ENCODE data around the gene XBP1. TPM values are rescaled to one million over a fixed set of nuclear protein-coding genes. Genes with fewer than 3 reads are reported as not detected.
"Not testable (repeated sequence)": the region's sequence is repeated elsewhere in the genome, so short reads cannot be mapped to it uniquely, and the experiment has no call there.

Gene XBP1
- total and polyA plus RNA-seq, 8 donors, result 134 to 612 (median 259) TPM

DNA sequence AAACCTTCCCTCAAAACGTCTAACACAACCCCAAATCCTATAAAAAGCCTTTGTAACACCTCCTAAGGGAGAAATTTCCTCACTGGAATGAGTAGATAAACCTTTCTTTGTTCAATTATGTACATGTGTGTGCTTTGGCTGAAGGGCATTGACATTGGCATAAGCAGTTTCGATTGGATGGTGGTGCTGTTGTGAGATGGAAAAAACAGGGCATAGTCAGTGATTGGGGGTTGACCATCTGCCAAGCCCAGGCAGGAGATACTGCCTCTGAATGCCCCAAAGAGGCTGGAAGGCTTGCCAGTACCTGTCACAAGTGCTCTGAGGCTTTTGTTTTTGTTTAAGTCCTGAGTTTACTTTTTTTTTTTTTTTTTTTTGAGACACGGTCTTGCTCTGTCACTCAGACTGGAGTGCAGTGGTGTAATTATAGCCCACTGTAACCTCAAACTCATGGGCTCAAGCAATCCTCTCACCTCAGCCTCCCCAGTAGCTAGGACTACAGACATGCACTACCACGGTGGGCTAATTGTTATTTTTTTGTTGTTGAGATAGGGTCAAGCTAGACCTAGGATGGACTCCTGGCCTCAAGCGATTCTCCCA, 29.1 kb downstream of the XBP1 start:
- peak overlapping the region in 4 of 5 donors; percentile 23 to 100 (median 98) for H3K27ac ChIP-seq
- no peaks in the 10 kb centered on the region for H3K27me3 ChIP-seq
- no peaks in the 10 kb centered on the region for H3K9me3 ChIP-seq
- DNase-seq, result peak; percentile 21 to 84
- no peak overlapping the region for H3K4me3 ChIP-seq
- H3K4me1 ChIP-seq, result peaks cover 0 to 40% (median 28%) of the 10 kb centered on the region in 4 donors
- H3K36me3 ChIP-seq, result peaks cover 0 to 20% (median 17%) of the 10 kb centered on the region in 4 donors
- intact Hi-C loops (cut with DNase I; ENCODE audit: low total_unique reads), result no loop called here
- WGBS, 5 donors, result 38 to 63% (median 48%) methylated on average over 5 of the region's 5 CpGs
- TF ChIP-seq POLR2A (IDR thresholded peaks at IDR 0.05), result no peak
- no peak for TF ChIP-seq CTCF (IDR thresholded peaks at IDR 0.05)
- no peak for TF ChIP-seq POLR2AphosphoS5 (IDR thresholded peaks at IDR 0.05)
- TF ChIP-seq EP300 (IDR thresholded peaks at IDR 0.05), result no peak

DNA sequence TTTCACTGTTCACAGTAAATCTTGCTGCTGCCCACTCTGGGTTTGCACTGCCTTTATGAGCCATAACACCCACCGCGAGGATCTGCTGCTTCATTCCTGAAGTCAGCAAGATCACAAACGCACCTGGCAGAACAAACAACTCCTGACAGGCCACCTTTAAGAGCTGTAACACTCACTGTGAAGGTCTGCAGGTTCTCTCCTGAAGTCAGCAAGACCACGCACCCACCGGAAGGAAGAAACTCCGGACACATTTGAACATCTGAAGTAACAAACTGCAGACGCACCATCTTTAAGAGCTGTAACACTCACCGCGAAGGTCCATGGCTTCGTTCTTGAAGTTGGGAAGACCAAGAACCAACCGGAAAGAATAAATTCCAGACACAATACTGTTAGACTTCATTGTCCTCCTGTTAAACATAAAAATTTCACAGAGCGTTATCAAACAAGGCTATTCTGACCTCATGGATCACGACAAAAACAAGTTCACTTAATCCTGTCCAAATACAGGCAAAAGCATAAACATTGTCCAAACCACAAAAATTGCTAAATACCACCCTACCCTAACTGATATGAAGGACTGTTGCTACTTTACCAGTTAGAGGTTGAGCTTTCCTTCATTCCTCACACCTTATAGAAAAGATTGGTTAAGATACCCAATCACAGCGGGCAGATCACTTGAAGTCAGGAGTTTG, 30.8 kb downstream of the XBP1 start:
- Histone ChIP-seq H3K27ac (no peak overlapping the region), H3K4me3 (no peak overlapping the region), H3K4me1 (peaks cover 0 to 22% (median 14%) of the 10 kb centered on the region in 4 donors), H3K36me3 (peaks cover 0 to 3% (median 1%) of the 10 kb centered on the region in 4 donors), H3K9me3 (no peaks in the 10 kb centered on the region), H3K27me3 (no peaks in the 10 kb centered on the region)
- DNase-seq, result no peak
- 85 to 91% (median 87%) methylated on average over 14 of the region's 14 CpGs for WGBS, 5 donors
- intact Hi-C loops (cut with DNase I; ENCODE audit: low total_unique reads), result no loop called here
- TF ChIP-seq CTCF (IDR thresholded peaks at IDR 0.05), result no peak
- no peak for TF ChIP-seq POLR2A (IDR thresholded peaks at IDR 0.05)
- no peak for TF ChIP-seq EP300 (IDR thresholded peaks at IDR 0.05)
- no peak for TF ChIP-seq POLR2AphosphoS5 (IDR thresholded peaks at IDR 0.05)

DNA sequence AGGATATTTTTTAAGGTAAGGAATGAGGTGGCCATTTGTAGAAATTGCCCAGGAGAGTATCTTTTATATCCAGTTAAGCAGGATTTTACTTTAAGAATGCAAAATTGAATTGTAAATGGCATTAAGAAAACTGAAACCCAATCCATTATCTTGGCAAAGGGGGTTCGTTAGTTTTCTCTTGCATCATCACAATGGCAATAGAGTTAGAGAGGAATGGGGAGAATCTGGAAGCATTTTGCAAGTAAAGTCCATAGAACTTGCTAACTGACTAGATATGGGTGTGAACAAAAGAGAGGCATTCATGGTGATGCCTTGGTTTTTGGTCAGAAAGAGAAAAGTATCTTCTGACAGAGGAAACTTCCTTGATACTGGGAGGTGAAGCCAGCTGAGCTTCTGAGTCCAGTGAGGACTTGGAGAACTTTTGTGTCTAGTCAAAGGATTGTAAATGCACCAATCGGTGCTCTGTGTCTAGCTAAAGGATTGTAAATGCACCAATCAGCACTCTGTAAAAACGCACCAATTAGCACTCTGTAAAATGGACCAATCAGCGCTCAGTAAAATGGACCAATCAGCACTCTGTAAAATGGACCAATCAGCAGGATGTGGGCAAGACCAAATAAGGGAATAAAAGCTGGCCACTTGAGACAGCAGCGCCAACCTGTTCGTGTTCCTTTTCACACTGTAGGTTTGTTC, 31.5 kb downstream of the XBP1 start:
- Histone ChIP-seq H3K27ac (no peak overlapping the region), H3K4me1 (peaks cover 0 to 15% (median 7%) of the 10 kb centered on the region in 4 donors), H3K4me3 (no peak overlapping the region), H3K9me3 (no peaks in the 10 kb centered on the region), H3K27me3 (no peaks in the 10 kb centered on the region), H3K36me3 (no peaks in the 10 kb centered on the region)
- no peak for DNase-seq
- 83 to 90% (median 88%) methylated on average over 6 of the region's 6 CpGs for WGBS, 5 donors
- TF ChIP-seq POLR2A (IDR thresholded peaks at IDR 0.05) (no peak), CTCF (IDR thresholded peaks at IDR 0.05) (no peak), POLR2AphosphoS5 (IDR thresholded peaks at IDR 0.05) (no peak)
- intact Hi-C loops (cut with DNase I; ENCODE audit: low total_unique reads), result no loop called here

GRCh38 chr22:28766628-28767027, 33.7 kb downstream of the XBP1 start:
- Histone ChIP-seq H3K36me3 (no peaks in the 10 kb centered on the region), H3K4me3 (no peak overlapping the region), H3K9me3 (no peaks in the 10 kb centered on the region), H3K27ac (no peak overlapping the region), H3K27me3 (no peaks in the 10 kb centered on the region), H3K4me1 (peaks cover 0 to 2% (median under 1%) of the 10 kb centered on the region in 4 donors)
- TF ChIP-seq EP300 (IDR thresholded peaks at IDR 0.05) (no peak), CTCF (IDR thresholded peaks at IDR 0.05) (no peak), POLR2A (IDR thresholded peaks at IDR 0.05) (no peak), POLR2AphosphoS5 (IDR thresholded peaks at IDR 0.05) (no peak)
- no peak for DNase-seq
- intact Hi-C loops (cut with DNase I; ENCODE audit: low total_unique reads), result no loop called here
- WGBS, 5 donors, result 78 to 97% (median 95%) methylated on average over 3 of the region's 3 CpGs

DNA sequence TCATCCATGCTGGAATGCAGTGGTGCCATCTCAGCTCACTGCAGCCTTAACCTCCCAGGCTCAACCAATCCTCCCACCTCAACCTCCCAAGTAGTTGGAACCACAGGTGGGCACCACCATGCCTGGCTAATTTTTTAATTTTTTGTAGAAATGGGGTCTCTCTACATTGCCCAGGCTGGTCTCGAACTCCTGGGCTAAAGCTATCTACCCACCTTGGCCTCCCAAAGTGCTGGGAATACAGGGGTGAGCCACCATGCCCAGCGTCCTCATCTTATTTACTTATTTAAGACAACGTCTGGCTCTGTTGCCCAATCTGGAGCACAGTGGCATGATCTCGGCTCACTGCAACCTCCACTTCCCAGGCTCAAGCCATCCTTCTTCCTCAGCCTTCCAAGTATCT, 38.4 kb downstream of the XBP1 start:
- DNase-seq; intact Hi-C loops (cut with DNase I; ENCODE audit: low total_unique reads); H3K4me1 ChIP-seq; H3K36me3 ChIP-seq; H3K27ac ChIP-seq; H3K27me3 ChIP-seq; H3K9me3 ChIP-seq; H3K4me3 ChIP-seq: not testable (repeated sequence)
- WGBS, 5 donors, result 83 to 93% (median 92%) methylated on average over 4 of the region's 4 CpGs
